Heart left ventricle (tissue), 16 donors: ENCODE results near the gene TMPRSS5. TPM values are rescaled to one million over a fixed set of nuclear protein-coding genes. Genes with fewer than 3 reads are reported as not detected.
"Not testable (repeated sequence)": the region's sequence is repeated elsewhere in the genome, so short reads cannot be mapped to it uniquely, and the experiment has no call there.

Experiments used
- ATAC-seq, 4 donors: fragments of 200-7000 bp; cut with Tn5 transposase; one replicate each; pipeline ENCODE4 v1.9.1; 2020 to 2022; ENCODE audit warnings: moderate library complexity in 4 of 4, mild to moderate bottlenecking in 3 of 4, moderate number of reproducible peaks in 1 of 4
- DNase-seq, 5 donors: peaks; one replicate each; pipeline ENCODE4 v3.0.0-alpha.2; 2020
- H3K27ac ChIP-seq, 12 donors: fragments of 200-600 bp; sonication (generic) in 4 of 12; one replicate each; pipeline versions ENCODE4 v1.5.0 to v1.8.0; 2016 to 2022; ENCODE audit warnings: mild to moderate bottlenecking in 2 of 12
- H3K27me3 ChIP-seq, 9 donors: fragments of 200-600 bp; sonication (generic) in 2 of 9; one replicate each; pipeline versions ENCODE4 v1.5.1 to v1.8.0; 2016 to 2022; ENCODE audit warnings: mild to moderate bottlenecking in 3 of 9
- H3K36me3 ChIP-seq, 9 donors: fragments of 200-600 bp; sonication (generic) in 2 of 9; one replicate each; pipeline versions ENCODE4 v1.5.0 to v1.8.0; 2018 to 2022; ENCODE audit warnings: mild to moderate bottlenecking in 2 of 9
- H3K4me1 ChIP-seq, 12 donors: fragments of 200-600 bp; sonication (generic) in 4 of 12; one replicate each; pipeline versions ENCODE4 v1.5.0 to v1.8.0; 2016 to 2022; ENCODE audit warnings: mild to moderate bottlenecking in 3 of 12
- H3K4me3 ChIP-seq, 12 donors: fragments of 200-600 bp; sonication (generic) in 4 of 12; one replicate each; pipeline versions ENCODE4 v1.5.0 to v1.8.0; 2017 to 2022; ENCODE audit warnings: mild to moderate bottlenecking in 9 of 12, moderate library complexity in 4 of 12
- H3K9me3 ChIP-seq, 12 donors: fragments of 200-600 bp; sonication (generic) in 4 of 12; one replicate each; pipeline versions ENCODE4 v1.5.0 to v1.8.0; 2016 to 2022; ENCODE audit warnings: mild to moderate bottlenecking in 1 of 12
- CTCF ChIP-seq, 12 donors: fragments of 200-600 bp; sonication (generic) in 4 of 12; IDR thresholded peaks; one replicate each; pipeline versions ENCODE4 v1.5.0 to v1.8.0; 2018 to 2022; ENCODE audit warnings: antibody characterized with exemption in 12 of 12, mild to moderate bottlenecking in 5 of 12
- POLR2A ChIP-seq, 2 donors: fragments of 450-650 bp; IDR thresholded peaks; one replicate each; pipeline ENCODE4 v1.6.1; 2017; ENCODE audit warnings: antibody characterized with exemption in 2 of 2, mild to moderate bottlenecking in 2 of 2, moderate library complexity in 2 of 2
- WGBS, 4 donors: extraction: QIAGEN DNeasy Blood & Tissue Kit in 2 of 4; methylation state at CpG; one replicate each; pipeline versions ENCODE4 v1.1.5 to v1.1.7; 2013 to 2018; 5-methylcytosine and 5-hydroxymethylcytosine counted together
- intact Hi-C, 10 donors: fragments of 100-400 bp; cut with DNase I; formaldehyde crosslinking; loops; one replicate each; pipeline versions ENCODE4 v1.11.1 to v1.14.2; 2022
- polyA plus RNA-seq, 2 donors: library from polyadenylated mRNA; stranded (reverse); fragments of 200-250 nt; gene quantifications; one replicate each; pipeline ENCODE4 v1.2.3, GENCODE V29; 2013
- total RNA-seq, 9 donors: library from RNA; depleted of rRNA in 2 of 9; stranded (reverse); fragments of >200 nt in 2 of 9; fragmentation: NEBNext Ultra II Directional in 3 of 9; extraction: Animal tissue kit (Norgen Biotek cat#: 25700) in 3 of 9; gene quantifications; one replicate each; pipeline versions ENCODE4 v1.1.0 to v1.2.4, GENCODE V29; 2016 to 2023
- donor health status: ischemic (EF 13 %, LVEDD 7.1; RV severe dilation, severe dysfunction).
- donor health status: healthy with polysubstance abuse.
- donor health status: DM: no; HTN: yes; CAD: no.
- donor health status: DM: no; HTN: no; CAD: no.
- donor health status: ischemic (EF 25% LVEDD 6.9; RV normal size, moderate dysfunction).
- donor health status: ischemic (EF 25% LVEDD 5.7; RV mildly dilated, moderate dysfunction).
- donor health status: healthy.
- donor health status: DM: yes; HTN: yes; CAD: no.
- donor health status: ischemic (EF 35%, LVEDD 5.7; RV mildly dilated, moderate dysfunction).
- donor health status: nonischemic (EF 11% LVEDD 7.7; RV severe dilation, severe dysfunction).
- donor health status: DM: yes; HTN: yes; CAD: no.
- donor health status: PGD.
- donor health status: ischemic (EF 29% LVEDD 5.4; RV normal size, mild dysfunction).
- donor health status: nonischemic (EF 23%, LVEDD 6.1; RV moderate dilation, normal function).

Gene TMPRSS5
- total and polyA plus RNA-seq, 11 donors: 0.15 to 1.2 (median 0.47) TPM; not detected in 1

- H3K4me3 ChIP-seq: no peak overlapping the region
- H3K9me3 ChIP-seq: peaks cover 0 to 23% (median under 1%) of the 10 kb centered on the region in 12 donors
- H3K36me3 ChIP-seq: peaks cover 0 to 16% (median 0%) of the 10 kb centered on the region in 9 donors
- H3K4me1 ChIP-seq: no peaks in the 10 kb centered on the region
- TF ChIP-seq CTCF (IDR thresholded peaks at IDR 0.05): no peak
- TF ChIP-seq POLR2A (IDR thresholded peaks at IDR 0.05): no peak
- no peak for DNase-seq
- H3K27me3 ChIP-seq: no peaks in the 10 kb centered on the region
- H3K27ac ChIP-seq: no peak overlapping the region
- whole genome bisulfite sequencing, 4 donors: 73 to 100% (median 90%) methylated on average over 1 of the region's 1 CpG
- ATAC-seq: no peak
- intact Hi-C loops: no loop called here
Observed at GRCh38 chr11:113715273-113715672, 9.2 kb upstream of the TMPRSS5 start.

- Histone ChIP-seq H3K36me3 (peaks cover 0 to 11% (median 0%) of the 10 kb centered on the region in 9 donors), H3K27me3 (no peaks in the 10 kb centered on the region), H3K4me1 (no peaks in the 10 kb centered on the region), H3K27ac (no peak overlapping the region), H3K4me3 (no peak overlapping the region), H3K9me3 (peaks cover 0 to 40% (median 9%) of the 10 kb centered on the region in 12 donors)
- DNase-seq (no peak), ATAC-seq (no peak)
- 87 to 97% (median 95%) methylated on average over 1 of the region's 1 CpG for WGBS, 4 donors
- intact Hi-C loops: no loop called here
- no peak for TF ChIP-seq CTCF (IDR thresholded peaks at IDR 0.05)
- no peak for TF ChIP-seq POLR2A (IDR thresholded peaks at IDR 0.05)
Observed at GRCh38 chr11:113710989-113711388, 4.9 kb upstream of the TMPRSS5 start.

GRCh38 chr11:113703551-113703950, 2.6 kb downstream of the TMPRSS5 start:
- H3K36me3 ChIP-seq, H3K27ac ChIP-seq, H3K9me3 ChIP-seq, H3K4me3 ChIP-seq, ATAC-seq, intact Hi-C loops, H3K4me1 ChIP-seq, DNase-seq, H3K27me3 ChIP-seq: not testable (repeated sequence)
- WGBS, 4 donors: 98 to 100% (median 100%) methylated on average over 1 of the region's 1 CpG

GRCh38 chr11:113701491-113701890, 4.6 kb downstream of the TMPRSS5 start:
- Histone ChIP-seq H3K27ac (no peak overlapping the region), H3K27me3 (no peaks in the 10 kb centered on the region), H3K4me1 (no peaks in the 10 kb centered on the region), H3K4me3 (no peak overlapping the region), H3K36me3 (peaks cover 0 to 5% (median 0%) of the 10 kb centered on the region in 9 donors), H3K9me3 (no peaks in the 10 kb centered on the region)
- ATAC-seq (no peak), DNase-seq (no peak)
- WGBS, 4 donors: 95 to 98% (median 97%) methylated on average over 1 of the region's 1 CpG
- intact Hi-C loops: no loop called here
- no peak for TF ChIP-seq CTCF (IDR thresholded peaks at IDR 0.05)

- 46 to 54% (median 49%) methylated on average over 3 of the region's 3 CpGs for WGBS, 4 donors
- no peak for DNase-seq
- Histone ChIP-seq H3K36me3 (peaks cover 0 to 7% (median 0%) of the 10 kb centered on the region in 9 donors), H3K4me1 (no peaks in the 10 kb centered on the region), H3K27me3 (no peaks in the 10 kb centered on the region), H3K4me3 (no peak overlapping the region), H3K27ac (no peak overlapping the region), H3K9me3 (no peaks in the 10 kb centered on the region)
- intact Hi-C loops: no loop called here
- no peak for TF ChIP-seq CTCF (IDR thresholded peaks at IDR 0.05)
- TF ChIP-seq POLR2A (IDR thresholded peaks at IDR 0.05): no peak
- peak in 3 of 4 donors; percentile 43 to 58 (median 47) for ATAC-seq
Observed at GRCh38 chr11:113698515-113698914, 7.6 kb downstream of the TMPRSS5 start.
